Liver (tissue), 9 donors: ENCODE measurements around the gene FAM78B. TPM values are rescaled to one million over a fixed set of nuclear protein-coding genes. Genes with fewer than 3 reads are reported as not detected.
A peak's percentile ranks its signal among the peaks of the same experiment; 100 is the strongest.

ENCODE experiments used
- DNase-seq: peaks from one replicate; pipeline ENCODE4 v3.0.0-alpha.2; 2017; ENCODE audit warnings: low spot score
- H3K27ac ChIP-seq, 2 donors: one replicate each; pipeline ENCODE4 v1.7.0; 2013; ENCODE audit warnings: inconsistent platforms in 2 of 2, low read length in 2 of 2, control low read depth in 1 of 2, low read depth in 1 of 2, mild to moderate bottlenecking in 1 of 2
- H3K27me3 ChIP-seq, 4 donors: one replicate each; pipeline versions ENCODE4 v1.6.1 to v1.7.0; 2013; ENCODE audit warnings: low read length in 3 of 4, inconsistent platforms in 1 of 4, mild to moderate bottlenecking in 1 of 4, moderate library complexity in 1 of 4; ENCODE audit not compliant: control insufficient read depth in 4 of 4, insufficient read depth in 4 of 4
- H3K36me3 ChIP-seq, 4 donors: one replicate each; pipeline versions ENCODE4 v1.6.1 to v1.7.0; 2013; ENCODE audit warnings: low read length in 3 of 4, mild to moderate bottlenecking in 3 of 4, low read depth in 1 of 4, moderate library complexity in 1 of 4; ENCODE audit not compliant: control insufficient read depth in 4 of 4, insufficient read depth in 3 of 4
- H3K4me1 ChIP-seq, 4 donors: one replicate each; pipeline versions ENCODE4 v1.6.1 to v1.7.0; 2013; ENCODE audit warnings: low read length in 3 of 4, mild to moderate bottlenecking in 3 of 4, moderate library complexity in 1 of 4; ENCODE audit not compliant: control insufficient read depth in 4 of 4, insufficient read depth in 4 of 4
- H3K4me3 ChIP-seq, 3 donors: one replicate each; pipeline versions ENCODE4 v1.6.1 to v1.7.0; 2013; ENCODE audit warnings: low read length in 3 of 3, control low read depth in 1 of 3, low read depth in 1 of 3, mild to moderate bottlenecking in 1 of 3
- H3K9ac ChIP-seq, 2 donors: one replicate each; pipeline ENCODE4 v1.7.0; 2013; ENCODE audit warnings: low read length in 2 of 2, mild to moderate bottlenecking in 2 of 2, moderate library complexity in 2 of 2, control low read depth in 1 of 2, low read depth in 1 of 2
- H3K9me3 ChIP-seq, 4 donors: one replicate each; pipeline versions ENCODE4 v1.6.1 to v1.7.0; 2013; ENCODE audit warnings: low read length in 3 of 4; ENCODE audit not compliant: control insufficient read depth in 4 of 4
- ATF3 ChIP-seq: IDR thresholded peaks from 2 replicates; pipeline ENCODE4 v1.6.1; 2016; ENCODE audit warnings: antibody characterized with exemption
- CTCF ChIP-seq: fragments of 150-350 bp; IDR thresholded peaks from 2 replicates; pipeline ENCODE4 v1.5.1; 2017; ENCODE audit warnings: improper control_type of control experiment, low read depth, low read length; ENCODE audit not compliant: missing input control
- FOXA1 ChIP-seq: IDR thresholded peaks from 2 replicates; pipeline ENCODE4 v1.6.1; 2016; ENCODE audit warnings: antibody characterized with exemption
- GABPA ChIP-seq, 2 donors: IDR thresholded peaks in 1 of 2; conservative IDR thresholded peaks in 1 of 2; 2 replicates each; pipeline ENCODE4 v1.6.1; 2016; ENCODE audit warnings: antibody characterized with exemption in 2 of 2, mild to moderate bottlenecking in 1 of 2, moderate library complexity in 1 of 2
- HNF4A ChIP-seq, 2 donors: conservative IDR thresholded peaks; 2 replicates each; pipeline ENCODE4 v1.6.1; 2016; ENCODE audit warnings: antibody characterized with exemption in 2 of 2, mild to moderate bottlenecking in 2 of 2
- HNF4G ChIP-seq: IDR thresholded peaks from 2 replicates; pipeline ENCODE4 v1.6.1; 2016; ENCODE audit warnings: antibody characterized with exemption
- JUND ChIP-seq, 2 donors: IDR thresholded peaks; 2 replicates each; pipeline ENCODE4 v1.6.1; 2016; ENCODE audit warnings: antibody characterized with exemption in 2 of 2
- NR2F2 ChIP-seq: IDR thresholded peaks from 2 replicates; pipeline ENCODE4 v1.6.1; 2016; ENCODE audit warnings: antibody characterized with exemption
- REST ChIP-seq: IDR thresholded peaks from 2 replicates; pipeline ENCODE4 v1.6.1; 2016; ENCODE audit warnings: antibody characterized with exemption, mild to moderate bottlenecking
- RXRA ChIP-seq, 2 donors: IDR thresholded peaks; 2 replicates each; pipeline ENCODE4 v1.6.1; 2017 to 2018; ENCODE audit warnings: antibody characterized with exemption in 2 of 2, mild to moderate bottlenecking in 1 of 2
- WGBS: extraction: QIAGEN DNeasy Blood & Tissue Kit; methylation state at CpG from one replicate; pipeline ENCODE4 v1.1.7; 2013; 5-methylcytosine and 5-hydroxymethylcytosine counted together
- polyA plus RNA-seq, 2 donors: library from polyadenylated mRNA; stranded (reverse) in 1 of 2; unstranded in 1 of 2; fragments of 200-250 nt in 1 of 2; fragments of >200 nt in 1 of 2; fragmentation: Nextera tagmentation in 1 of 2; extraction: Ambion mirVana in 1 of 2; gene quantifications; one replicate each; pipeline versions ENCODE4 v1.2.1 to v1.2.3, GENCODE V29; 2013 to 2015
- total RNA-seq, 2 donors: library from RNA; depleted of rRNA; stranded (reverse); fragments of >200 nt; gene quantifications; one replicate each; pipeline ENCODE4 v1.2.3, GENCODE V29; 2014
- donor health status: healthy.
- donor health status: healthy.
- donor health status: healthy.
- donor health status: healthy.
- donor health status: healthy.

The FAM78B gene
- total and polyA plus RNA-seq, 4 donors: 0.14 to 0.92 (median 0.49) TPM

- TF ChIP-seq REST (no peak), GABPA (IDR thresholded peaks at IDR 0.05 in 1 of 2, conservative IDR thresholded peaks at IDR 0.05 in 1 of 2) (no peak), NR2F2 (no peak), HNF4G (no peak), ATF3 (no peak), JUND (IDR thresholded peaks at IDR 0.05) (no peak), HNF4A (conservative IDR thresholded peaks at IDR 0.05) (no peak)
These were observed 100.7 kb downstream of the FAM78B start (continued) for GRCh38 chr1:166066107-166066506.

GRCh38 chr1:166064951-166065350 is 101.8 kb downstream of the FAM78B start:
- Histone ChIP-seq H3K27me3 (no peaks in the 10 kb centered on the region), H3K4me1 (peaks cover 0 to 6% (median 0%) of the 10 kb centered on the region in 4 donors), H3K9me3 (no peaks in the 10 kb centered on the region), H3K4me3 (no peak overlapping the region), H3K9ac (no peak overlapping the region), H3K36me3 (no peaks in the 10 kb centered on the region), H3K27ac (no peak overlapping the region)
- TF ChIP-seq HNF4A (conservative IDR thresholded peaks at IDR 0.05) (peak; percentile 8 to 70), GABPA (IDR thresholded peaks at IDR 0.05 in 1 of 2, conservative IDR thresholded peaks at IDR 0.05 in 1 of 2) (no peak), HNF4G (no peak), REST (no peak), RXRA (IDR thresholded peaks at IDR 0.05) (peak in 1 of 2 donors; percentile 7), FOXA1 (no peak), CTCF (no peak)
- no peak for DNase-seq
- WGBS: 37% methylated on average over 1 of the region's 1 CpG
